Left renal pelvis (tissue), 4 donors: ENCODE data around the gene STAT3. TPM values are rescaled to one million over a fixed set of nuclear protein-coding genes. Genes with fewer than 3 reads are reported as not detected.
"Not testable (repeated sequence)": the region's sequence is repeated elsewhere in the genome, so short reads cannot be mapped to it uniquely, and the experiment has no call there.

ENCODE experiments used
- DNase-seq, 4 donors: peaks; one replicate each; pipeline ENCODE4 v3.0.0-alpha.2; 2013; ENCODE audit warnings: low read depth in 4 of 4, low spot score in 3 of 4
- polyA plus RNA-seq, 4 donors: library from polyadenylated mRNA; unstranded; fragments of 120-200 nt; gene quantifications; one replicate each; pipeline ENCODE4 v1.2.1, GENCODE V29; 2013; ENCODE audit not compliant: insufficient read length in 4 of 4

STAT3 gene
- polyA plus RNA-seq, 4 donors: 59.7 to 70.3 (median 64.9) TPM

- no peak for DNase-seq
Observed at GRCh38 chr17:42387661-42388380, 421 bp downstream of the STAT3 start.

- DNase-seq: peak in 1 of 4 donors; percentile 27
Observed at GRCh38 chr17:42386777-42387657, 1.2 kb downstream of the STAT3 start.

- no peak for DNase-seq
Observed at GRCh38 chr17:42381898-42382297, 6.3 kb downstream of the STAT3 start.

GRCh38 chr17:42380935-42381334 lies 7.3 kb downstream of the STAT3 start:
- DNase-seq: no peak

DNA sequence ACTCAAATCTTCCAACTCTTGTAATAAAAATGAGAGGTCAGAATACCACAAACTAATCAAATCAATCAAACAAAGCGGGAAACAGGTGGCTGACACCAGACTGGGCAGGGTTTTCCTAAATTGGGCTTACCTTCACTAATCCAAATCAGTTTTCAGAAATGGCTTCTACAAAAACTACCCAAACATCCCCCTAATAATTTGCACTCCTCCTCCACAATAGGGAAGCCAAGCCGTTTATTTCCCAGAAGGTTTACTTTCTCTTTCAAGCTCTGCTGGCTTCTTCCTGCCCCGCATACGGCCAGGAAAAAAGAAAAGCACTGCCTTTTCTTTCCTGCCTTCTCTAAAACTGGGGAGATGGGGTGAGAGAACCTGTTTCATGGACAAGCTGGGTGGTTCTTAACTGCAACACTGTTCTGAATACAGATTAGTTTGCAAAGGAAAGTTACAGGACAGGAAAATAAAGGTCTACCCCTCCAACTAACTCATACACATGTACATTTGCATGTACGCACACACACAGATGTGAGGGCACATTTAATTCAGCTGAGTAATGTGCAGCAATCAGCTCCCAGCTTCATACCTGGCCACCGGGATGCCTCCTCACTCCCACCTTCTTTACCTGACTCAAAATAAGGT lies 9.2 kb downstream of the STAT3 start:
- DNase-seq: peak in 2 of 4 donors; percentile 27 to 42

- DNase-seq: no peak
Observed at GRCh38 chr17:42378359-42378958, 9.8 kb downstream of the STAT3 start.

DNA sequence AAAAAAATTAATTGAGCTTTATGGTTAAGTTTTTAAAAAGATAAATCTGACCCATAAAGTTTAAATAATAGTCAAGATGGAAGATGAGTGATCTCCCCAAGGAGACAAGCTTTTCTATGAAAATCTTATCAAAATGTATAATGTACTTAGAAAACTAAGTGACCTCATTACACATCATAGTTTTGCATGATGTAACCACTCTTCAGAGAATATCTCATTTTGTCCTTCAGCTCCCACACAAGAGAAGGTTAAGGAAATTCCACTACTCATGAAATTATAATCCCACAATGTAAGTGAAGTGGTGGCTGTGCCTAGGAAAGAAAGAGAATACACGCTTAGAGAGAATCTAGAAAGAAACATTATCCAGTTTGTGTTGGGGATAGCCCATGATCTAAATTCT lies 14.3 kb downstream of the STAT3 start:
- DNase-seq: no peak

- no peak for DNase-seq
Observed at GRCh38 chr17:42372142-42372541, 16.1 kb downstream of the STAT3 start.

DNA sequence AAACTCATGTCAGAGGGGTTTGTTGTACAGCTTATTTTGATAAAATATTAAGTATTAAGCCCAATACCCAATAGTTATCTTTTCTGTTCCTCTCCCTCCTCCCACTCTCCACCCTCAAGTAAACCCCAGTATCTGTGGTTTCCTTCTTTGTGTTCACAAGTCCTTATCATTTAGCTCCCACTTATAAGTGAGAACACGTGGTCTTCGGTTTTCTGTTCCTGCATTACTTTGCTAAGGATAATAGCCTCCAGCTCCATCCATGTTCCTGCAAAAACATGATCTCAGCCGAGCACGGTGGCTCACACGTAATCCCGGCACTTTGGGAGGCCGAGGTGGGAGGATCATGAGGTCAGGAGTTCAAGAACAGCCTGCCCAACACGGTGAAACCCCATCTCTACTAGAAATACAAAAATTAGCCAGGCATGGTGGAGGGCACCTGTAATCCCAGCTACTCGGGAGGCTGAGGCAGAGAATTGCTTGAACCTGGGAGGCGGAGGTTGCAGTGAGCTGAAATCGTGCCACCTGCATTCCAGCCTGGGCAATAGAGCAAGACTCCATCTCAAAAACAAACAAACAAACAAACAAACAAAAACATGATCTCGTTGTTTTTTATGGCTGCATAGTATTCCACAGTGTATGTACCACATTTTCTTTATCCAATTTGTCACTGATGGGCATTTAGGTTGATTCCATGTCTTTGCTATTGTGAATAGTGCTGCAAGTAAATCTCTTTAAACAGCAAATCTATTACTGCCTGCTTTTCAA lies 19.3 kb downstream of the STAT3 start:
- not testable (repeated sequence) for DNase-seq

GRCh38 chr17:42368310-42368709 lies 19.9 kb downstream of the STAT3 start:
- DNase-seq: not testable (repeated sequence)

DNA sequence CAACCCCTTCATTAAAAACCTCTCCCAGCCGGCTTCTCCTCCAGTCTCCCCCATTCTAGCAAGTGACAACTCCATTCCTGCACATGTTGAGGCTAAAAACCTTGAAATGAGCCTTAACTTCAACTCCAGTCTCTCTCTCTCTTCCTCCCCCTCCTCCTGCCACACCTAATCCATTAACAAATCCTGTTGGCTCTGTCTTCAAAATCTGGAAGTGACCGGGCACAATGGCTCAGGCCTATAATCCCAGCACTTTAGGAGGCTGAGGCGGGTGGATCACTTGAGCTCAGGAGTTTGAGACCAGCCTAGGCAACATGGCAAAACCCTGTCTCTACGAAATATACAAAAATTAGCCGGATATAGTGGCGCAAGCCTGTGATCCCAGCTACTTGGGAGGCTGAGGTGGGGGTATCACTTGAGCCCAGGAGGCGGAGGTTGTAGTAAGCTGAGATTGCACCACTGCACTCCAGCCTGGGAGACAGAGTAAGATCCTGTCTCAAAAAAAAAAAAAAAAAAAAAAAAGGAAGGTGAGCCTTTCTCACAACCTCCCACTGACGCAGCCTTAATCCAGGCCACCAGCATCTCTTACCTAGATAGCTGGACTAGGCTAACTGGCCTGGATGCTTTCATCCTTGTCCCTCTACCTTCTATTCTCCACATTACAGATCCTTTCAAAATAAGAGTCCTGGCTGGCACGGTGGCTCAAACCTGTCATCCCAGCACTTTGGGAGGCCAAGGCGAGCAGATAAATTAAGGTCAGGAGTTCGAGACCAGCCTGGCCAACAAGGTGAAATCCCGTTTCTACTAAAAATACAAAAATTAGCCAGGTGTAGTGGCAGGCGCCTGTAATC lies 21.8 kb downstream of the STAT3 start:
- not testable (repeated sequence) for DNase-seq

GRCh38 chr17:42365136-42365535 lies 23.1 kb downstream of the STAT3 start:
- DNase-seq: no peak

DNA sequence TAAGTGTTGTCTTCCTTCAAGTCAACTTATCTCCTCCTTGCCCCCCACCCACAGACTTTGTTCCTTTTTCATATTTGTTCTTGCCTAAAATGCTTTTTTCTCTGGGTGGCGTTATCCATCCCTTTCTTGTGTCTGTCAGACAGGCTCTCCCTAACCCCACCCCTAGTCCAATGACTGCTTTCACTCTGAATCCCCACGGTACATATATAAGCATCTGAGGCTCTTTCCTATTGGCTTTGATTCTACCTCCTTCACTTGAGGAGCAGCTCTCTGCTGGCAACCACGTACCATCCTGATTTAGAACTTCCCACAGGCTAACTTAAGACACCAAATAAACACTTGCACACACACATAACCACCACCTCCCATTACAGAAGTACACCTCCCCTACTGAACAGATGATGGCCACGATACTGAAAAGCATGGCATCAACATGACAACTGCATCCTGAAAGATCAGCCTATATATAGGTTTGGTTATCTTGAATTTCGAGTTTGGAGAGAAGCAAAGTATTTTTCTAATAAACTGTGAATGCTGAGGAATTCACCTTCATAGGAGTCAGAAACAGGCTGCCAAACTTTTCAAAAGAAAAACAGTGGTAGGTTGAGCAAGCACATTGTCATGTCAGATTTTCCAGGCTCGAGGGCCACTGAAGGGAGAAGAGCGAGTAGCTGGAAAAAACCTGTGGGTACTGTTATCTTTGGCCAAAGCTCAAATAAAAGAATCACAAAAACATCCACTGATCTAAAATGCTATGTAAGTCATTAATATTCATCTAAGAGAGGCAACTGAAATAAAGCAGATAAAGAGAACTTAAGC lies 24.3 kb downstream of the STAT3 start:
- DNase-seq: no peak

GRCh38 chr17:42363231-42363630 lies 25.0 kb downstream of the STAT3 start:
- no peak for DNase-seq

- no peak for DNase-seq
Observed at GRCh38 chr17:42362245-42362961, 25.8 kb downstream of the STAT3 start.

- DNase-seq: no peak
Observed at GRCh38 chr17:42361781-42362186, 26.5 kb downstream of the STAT3 start.

DNA sequence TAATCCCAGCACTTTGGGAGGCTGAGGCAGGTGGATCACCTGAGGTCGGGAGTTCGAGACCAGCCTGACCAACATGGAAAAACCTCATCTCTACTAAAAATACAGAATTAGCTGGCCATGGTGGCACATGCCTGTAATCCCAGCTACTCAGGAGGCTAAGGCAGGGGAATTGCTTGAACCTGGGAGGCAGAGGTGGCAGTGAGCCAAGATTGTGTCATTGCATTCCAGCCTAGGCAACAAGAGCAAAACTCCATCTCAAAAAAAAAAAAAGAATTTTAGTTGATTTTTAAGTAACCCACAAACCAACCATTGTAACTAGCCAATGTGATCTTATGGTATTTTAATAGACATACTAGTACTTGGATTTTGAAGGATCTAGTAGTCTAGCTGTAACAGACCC lies 27.9 kb downstream of the STAT3 start:
- DNase-seq: not testable (repeated sequence)

GRCh38 chr17:42359133-42359532 lies 29.1 kb downstream of the STAT3 start:
- DNase-seq: no peak
